HepG2 (cell line): ENCODE data around the gene PRRT1. TPM values are rescaled to one million over a fixed set of nuclear protein-coding genes. Genes with fewer than 3 reads are reported as not detected.

Source experiments
- DMAP1 ChIP-seq: IDR thresholded peaks from 2 replicates; pipeline ENCODE4 v1.6.1; 2016
- EED ChIP-seq: sonication (generic); formaldehyde crosslinking; IDR thresholded peaks from 2 replicates; pipeline ENCODE4 v1.5.0; 2020; ENCODE audit warnings: mild to moderate bottlenecking, missing genetic modification reagents
- ELF3 ChIP-seq: IDR thresholded peaks from 2 replicates; pipeline ENCODE4 v1.6.1; 2016; ENCODE audit warnings: missing genetic modification reagents, missing compliant biosample characterization
- KDM5B ChIP-seq: sonication (generic); formaldehyde crosslinking; IDR thresholded peaks from 2 replicates; pipeline ENCODE4 v1.4.0; 2020; ENCODE audit warnings: missing genetic modification reagents, mild to moderate bottlenecking, borderline replicate concordance
- MXI1 ChIP-seq: IDR thresholded peaks from 3 replicates; pipeline ENCODE4 v1.6.1; 2012; ENCODE audit warnings: low read depth, low read length, inconsistent platforms, borderline replicate concordance
- NR2C2 ChIP-seq: sonication (generic); formaldehyde crosslinking; IDR thresholded peaks from 2 replicates; pipeline ENCODE4 v1.4.0; 2020; ENCODE audit warnings: missing genetic modification reagents, mild to moderate bottlenecking, moderate library complexity, borderline replicate concordance
- RBAK ChIP-seq: sonication (generic); formaldehyde crosslinking; IDR thresholded peaks from 2 replicates; pipeline ENCODE4 v1.5.1; 2020; ENCODE audit warnings: mild to moderate bottlenecking, missing genetic modification reagents
- ZZZ3 ChIP-seq: sonication (generic); formaldehyde crosslinking; IDR thresholded peaks from 2 replicates; pipeline ENCODE4 v1.4.0; 2020; ENCODE audit warnings: missing genetic modification reagents, mild to moderate bottlenecking, borderline replicate concordance
- polyA plus RNA-seq, 8 experiments: library from polyadenylated mRNA; depleted of rRNA in 3 of 8; stranded (reverse) in 7 of 8; unstranded in 1 of 8; fragments of >200 nt; fragmentation: Illumina TruSeq in 4 of 8; extraction: Trizol in 4 of 8; gene quantifications; 2 replicates each; pipeline versions ENCODE4 v1.2.1 to v1.2.3, GENCODE V29; 2011 to 2016; ENCODE audit warnings: low read depth in 4 of 8, missing spikeins in 1 of 8, mixed read lengths in 1 of 8; ENCODE audit not compliant: insufficient read depth in 1 of 8
- total RNA-seq, 5 experiments: library from RNA; depleted of rRNA; stranded (reverse); fragments of >200 nt; fragmentation: Illumina TruSeq; extraction: Trizol; gene quantifications; 2 replicates each; pipeline ENCODE4 v1.2.3, GENCODE V29; 2016; ENCODE audit warnings: low read depth in 1 of 5
- TF ChIP-seq, protein P1 (sequence below): sonication (generic); formaldehyde crosslinking; IDR thresholded peaks from 2 replicates; pipeline ENCODE4 v1.4.0; 2020; ENCODE audit warnings: missing genetic modification reagents
- TF ChIP-seq, protein P2 (sequence below): sonication (generic); formaldehyde crosslinking; IDR thresholded peaks from 2 replicates; pipeline ENCODE4 v1.4.0; 2020; ENCODE audit warnings: missing genetic modification reagents
- TF ChIP-seq, protein P3 (sequence below): sonication (generic); formaldehyde crosslinking; IDR thresholded peaks from 2 replicates; pipeline ENCODE4 v1.5.0; 2020; ENCODE audit warnings: missing genetic modification reagents, mild to moderate bottlenecking, borderline replicate concordance
- TF ChIP-seq, protein P4 (sequence below): sonication (generic); formaldehyde crosslinking; conservative IDR thresholded peaks from 2 replicates; pipeline ENCODE4 v1.8.0; 2022; ENCODE audit warnings: mild to moderate bottlenecking, moderate library complexity, missing genetic modification reagents
- TF ChIP-seq, protein P5 (sequence below): sonication (generic); formaldehyde crosslinking; IDR thresholded peaks from 2 replicates; pipeline ENCODE4 v1.8.1; 2023; ENCODE audit warnings: mild to moderate bottlenecking, missing genetic modification reagents
- TF ChIP-seq, protein P6 (sequence below): sonication (generic); formaldehyde crosslinking; IDR thresholded peaks from 2 replicates; pipeline ENCODE4 v1.8.1; 2023; ENCODE audit warnings: mild to moderate bottlenecking, moderate library complexity, missing genetic modification reagents
- TF ChIP-seq, protein P7 (sequence below): IDR thresholded peaks from 2 replicates; pipeline ENCODE4 v1.6.1; 2016; ENCODE audit warnings: low read depth

PRRT1 gene
- total and polyA plus RNA-seq, 2 of the 13 experiments (the other 11 are each of a cell fraction or from before 2014, with no cell fraction given), result 0.64 to 1.4 TPM

DNA sequence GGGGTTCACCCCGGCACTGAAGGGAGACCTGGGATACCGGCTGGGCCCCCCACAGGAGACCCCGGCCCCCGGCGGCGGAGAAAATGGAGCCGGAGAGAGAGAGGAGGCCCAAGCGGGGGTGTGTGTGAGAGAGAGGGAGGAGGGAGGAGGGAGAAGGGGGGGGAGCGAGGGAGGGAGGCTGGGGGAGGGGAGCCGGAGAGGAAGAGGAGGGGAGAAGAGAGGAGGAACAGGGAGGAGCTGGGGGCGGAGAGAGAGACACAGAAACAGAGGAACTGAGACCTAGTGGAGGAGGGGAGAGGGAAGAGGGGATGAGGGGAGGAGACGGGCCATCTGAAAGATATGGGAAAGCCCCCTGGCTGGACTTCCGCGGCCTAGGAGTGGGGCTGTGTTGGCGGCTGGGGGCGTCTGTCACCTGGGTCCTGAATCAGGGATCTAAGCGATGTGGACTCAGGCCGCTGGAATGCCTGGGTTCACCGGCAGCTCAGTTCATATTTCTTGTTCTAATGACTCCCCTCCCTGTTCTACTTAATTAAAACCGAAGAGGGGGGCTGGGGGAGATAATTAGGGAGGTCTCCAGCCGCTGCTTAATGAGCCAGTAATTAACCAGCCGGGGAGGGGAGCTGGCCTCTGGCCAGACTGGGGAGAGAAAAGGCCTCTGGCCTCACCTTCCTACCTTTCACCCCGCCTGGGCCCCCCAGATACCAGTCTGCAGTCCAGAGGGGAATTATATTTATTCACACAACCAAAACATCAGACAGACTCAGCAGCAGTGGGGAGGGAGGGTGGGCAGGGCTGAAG is 38.5 kb upstream of the PRRT1 start, which contains the start of gene PBX2 (continued):
- TF ChIP-seq, protein P1, sequence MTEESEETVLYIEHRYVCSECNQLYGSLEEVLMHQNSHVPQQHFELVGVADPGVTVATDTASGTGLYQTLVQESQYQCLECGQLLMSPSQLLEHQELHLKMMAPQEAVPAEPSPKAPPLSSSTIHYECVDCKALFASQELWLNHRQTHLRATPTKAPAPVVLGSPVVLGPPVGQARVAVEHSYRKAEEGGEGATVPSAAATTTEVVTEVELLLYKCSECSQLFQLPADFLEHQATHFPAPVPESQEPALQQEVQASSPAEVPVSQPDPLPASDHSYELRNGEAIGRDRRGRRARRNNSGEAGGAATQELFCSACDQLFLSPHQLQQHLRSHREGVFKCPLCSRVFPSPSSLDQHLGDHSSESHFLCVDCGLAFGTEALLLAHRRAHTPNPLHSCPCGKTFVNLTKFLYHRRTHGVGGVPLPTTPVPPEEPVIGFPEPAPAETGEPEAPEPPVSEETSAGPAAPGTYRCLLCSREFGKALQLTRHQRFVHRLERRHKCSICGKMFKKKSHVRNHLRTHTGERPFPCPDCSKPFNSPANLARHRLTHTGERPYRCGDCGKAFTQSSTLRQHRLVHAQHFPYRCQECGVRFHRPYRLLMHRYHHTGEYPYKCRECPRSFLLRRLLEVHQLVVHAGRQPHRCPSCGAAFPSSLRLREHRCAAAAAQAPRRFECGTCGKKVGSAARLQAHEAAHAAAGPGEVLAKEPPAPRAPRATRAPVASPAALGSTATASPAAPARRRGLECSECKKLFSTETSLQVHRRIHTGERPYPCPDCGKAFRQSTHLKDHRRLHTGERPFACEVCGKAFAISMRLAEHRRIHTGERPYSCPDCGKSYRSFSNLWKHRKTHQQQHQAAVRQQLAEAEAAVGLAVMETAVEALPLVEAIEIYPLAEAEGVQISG, result peak; percentile 44
- TF ChIP-seq, protein P2, sequence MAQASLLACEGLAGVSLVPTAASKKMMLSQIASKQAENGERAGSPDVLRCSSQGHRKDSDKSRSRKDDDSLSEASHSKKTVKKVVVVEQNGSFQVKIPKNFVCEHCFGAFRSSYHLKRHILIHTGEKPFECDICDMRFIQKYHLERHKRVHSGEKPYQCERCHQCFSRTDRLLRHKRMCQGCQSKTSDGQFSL (CRISPR knock-in tag), result 0 out of 2 replicates have a peak, but pooled peaks have one; percentile 10
- TF ChIP-seq, protein P3, sequence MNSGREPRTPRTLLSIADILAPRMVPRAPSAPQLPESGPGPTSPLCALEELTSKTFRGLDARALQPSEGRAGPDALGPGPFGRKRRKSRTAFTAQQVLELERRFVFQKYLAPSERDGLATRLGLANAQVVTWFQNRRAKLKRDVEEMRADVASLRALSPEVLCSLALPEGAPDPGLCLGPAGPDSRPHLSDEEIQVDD (CRISPR knock-in tag), result no peak
- TF ChIP-seq, protein P4, sequence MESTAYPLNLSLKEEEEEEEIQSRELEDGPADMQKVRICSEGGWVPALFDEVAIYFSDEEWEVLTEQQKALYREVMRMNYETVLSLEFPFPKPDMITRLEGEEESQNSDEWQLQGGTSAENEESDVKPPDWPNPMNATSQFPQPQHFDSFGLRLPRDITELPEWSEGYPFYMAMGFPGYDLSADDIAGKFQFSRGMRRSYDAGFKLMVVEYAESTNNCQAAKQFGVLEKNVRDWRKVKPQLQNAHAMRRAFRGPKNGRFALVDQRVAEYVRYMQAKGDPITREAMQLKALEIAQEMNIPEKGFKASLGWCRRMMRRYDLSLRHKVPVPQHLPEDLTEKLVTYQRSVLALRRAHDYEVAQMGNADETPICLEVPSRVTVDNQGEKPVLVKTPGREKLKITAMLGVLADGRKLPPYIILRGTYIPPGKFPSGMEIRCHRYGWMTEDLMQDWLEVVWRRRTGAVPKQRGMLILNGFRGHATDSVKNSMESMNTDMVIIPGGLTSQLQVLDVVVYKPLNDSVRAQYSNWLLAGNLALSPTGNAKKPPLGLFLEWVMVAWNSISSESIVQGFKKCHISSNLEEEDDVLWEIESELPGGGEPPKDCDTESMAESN (CRISPR knock-in tag), result no peak
- TF ChIP-seq ZZZ3 (CRISPR knock-in tag) (0 out of 2 replicates have a peak, but pooled peaks have one; percentile 44), RBAK (CRISPR knock-in tag) (no peak), NR2C2 (CRISPR knock-in tag) (peak; percentile 37; the same call in 1 of the 2 replicates), ELF3 (CRISPR knock-in tag) (peak; percentile 86), DMAP1 (CRISPR knock-in tag) (no peak; the same call in 1 of the 2 replicates), MXI1 (peak; percentile 13; the same call in 1 of the 3 replicates), KDM5B (peak; percentile 69; the same call in 1 of the 2 replicates), EED (0 out of 2 replicates have a peak, but pooled peaks have one; percentile 31)
- TF ChIP-seq, protein P5, sequence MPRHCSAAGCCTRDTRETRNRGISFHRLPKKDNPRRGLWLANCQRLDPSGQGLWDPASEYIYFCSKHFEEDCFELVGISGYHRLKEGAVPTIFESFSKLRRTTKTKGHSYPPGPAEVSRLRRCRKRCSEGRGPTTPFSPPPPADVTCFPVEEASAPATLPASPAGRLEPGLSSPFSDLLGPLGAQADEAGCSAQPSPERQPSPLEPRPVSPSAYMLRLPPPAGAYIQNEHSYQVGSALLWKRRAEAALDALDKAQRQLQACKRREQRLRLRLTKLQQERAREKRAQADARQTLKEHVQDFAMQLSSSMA (CRISPR knock-in tag), result peak; percentile 59; the same call in 1 of the 2 replicates
- TF ChIP-seq, protein P6, sequence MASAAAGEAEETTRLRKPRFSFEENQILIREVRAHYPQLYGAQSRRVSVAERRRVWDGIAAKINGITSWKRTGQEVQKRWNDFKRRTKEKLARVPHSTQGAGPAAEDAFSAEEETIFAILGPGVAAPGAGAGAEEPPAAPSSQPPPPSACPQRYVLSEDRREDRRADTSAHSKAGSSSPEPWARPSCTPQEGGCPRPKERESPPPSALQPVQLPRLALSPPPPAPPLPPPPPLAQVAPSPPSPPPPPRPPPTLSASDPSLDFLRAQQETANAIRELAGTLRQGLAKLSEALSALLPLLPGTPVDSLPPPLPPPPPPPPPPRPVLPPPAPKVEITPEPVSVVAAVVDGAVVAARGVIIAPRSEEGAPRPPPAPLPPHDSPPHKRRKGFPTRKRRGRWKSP, result 0 out of 2 replicates have a peak, but pooled peaks have one; percentile 18
- TF ChIP-seq, protein P7, sequence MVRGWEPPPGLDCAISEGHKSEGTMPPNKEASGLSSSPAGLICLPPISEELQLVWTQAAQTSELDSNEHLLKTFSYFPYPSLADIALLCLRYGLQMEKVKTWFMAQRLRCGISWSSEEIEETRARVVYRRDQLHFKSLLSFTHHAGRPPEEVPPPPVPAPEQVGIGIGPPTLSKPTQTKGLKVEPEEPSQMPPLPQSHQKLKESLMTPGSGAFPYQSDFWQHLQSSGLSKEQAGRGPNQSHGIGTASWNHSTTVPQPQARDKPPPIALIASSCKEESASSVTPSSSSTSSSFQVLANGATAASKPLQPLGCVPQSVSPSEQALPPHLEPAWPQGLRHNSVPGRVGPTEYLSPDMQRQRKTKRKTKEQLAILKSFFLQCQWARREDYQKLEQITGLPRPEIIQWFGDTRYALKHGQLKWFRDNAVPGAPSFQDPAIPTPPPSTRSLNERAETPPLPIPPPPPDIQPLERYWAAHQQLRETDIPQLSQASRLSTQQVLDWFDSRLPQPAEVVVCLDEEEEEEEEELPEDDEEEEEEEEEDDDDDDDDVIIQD (CRISPR knock-in tag), result peak; percentile 68
